Renal cortex interstitium (tissue), 11 donors: Measurements from ENCODE around the gene ACAT2. TPM values are rescaled to one million over a fixed set of nuclear protein-coding genes. Genes with fewer than 3 reads are reported as not detected.

Source experiments
- DNase-seq, 11 donors: peaks; one replicate each; pipeline ENCODE4 v3.0.0-alpha.2; 2013; ENCODE audit warnings: low read depth in 9 of 11, low spot score in 4 of 11; ENCODE audit errors: extremely low read depth in 1 of 11
- polyA plus RNA-seq, 3 donors: library from polyadenylated mRNA; unstranded; fragments of 120-200 nt; gene quantifications; one replicate each; pipeline ENCODE4 v1.2.1, GENCODE V29; 2013; ENCODE audit not compliant: insufficient read length in 3 of 3

Gene ACAT2
- polyA plus RNA-seq, 3 donors, result 43.6 to 58.3 (median 51.0) TPM

- no peak for DNase-seq
Measured at GRCh38 chr6:159758031-159759001, 3.5 kb upstream of the ACAT2 start.

DNA sequence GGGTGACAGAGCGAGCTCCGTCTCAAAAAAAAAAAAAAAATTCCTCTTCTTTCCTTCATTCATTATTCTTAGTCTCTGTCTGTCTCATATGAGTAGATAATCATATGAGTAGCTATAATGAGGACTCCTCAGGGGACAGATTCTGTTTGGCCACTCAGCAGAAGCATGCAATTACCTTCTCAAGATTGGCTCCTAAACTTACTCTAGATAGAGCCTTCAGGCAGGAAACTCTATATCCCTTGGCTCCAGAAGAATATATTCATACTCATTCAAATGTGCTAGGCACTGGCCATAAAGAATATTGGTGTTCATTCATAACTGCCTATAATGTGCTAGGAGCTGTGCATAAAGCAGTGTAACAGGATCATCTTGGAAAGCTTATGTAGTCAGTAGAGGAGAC lies 2.2 kb upstream of the ACAT2 start:
- no peak for DNase-seq

- DNase-seq, result peak in 1 of 11 donors; percentile 2
Measured at GRCh38 chr6:159760602-159761057, 1.2 kb upstream of the ACAT2 start.

DNA sequence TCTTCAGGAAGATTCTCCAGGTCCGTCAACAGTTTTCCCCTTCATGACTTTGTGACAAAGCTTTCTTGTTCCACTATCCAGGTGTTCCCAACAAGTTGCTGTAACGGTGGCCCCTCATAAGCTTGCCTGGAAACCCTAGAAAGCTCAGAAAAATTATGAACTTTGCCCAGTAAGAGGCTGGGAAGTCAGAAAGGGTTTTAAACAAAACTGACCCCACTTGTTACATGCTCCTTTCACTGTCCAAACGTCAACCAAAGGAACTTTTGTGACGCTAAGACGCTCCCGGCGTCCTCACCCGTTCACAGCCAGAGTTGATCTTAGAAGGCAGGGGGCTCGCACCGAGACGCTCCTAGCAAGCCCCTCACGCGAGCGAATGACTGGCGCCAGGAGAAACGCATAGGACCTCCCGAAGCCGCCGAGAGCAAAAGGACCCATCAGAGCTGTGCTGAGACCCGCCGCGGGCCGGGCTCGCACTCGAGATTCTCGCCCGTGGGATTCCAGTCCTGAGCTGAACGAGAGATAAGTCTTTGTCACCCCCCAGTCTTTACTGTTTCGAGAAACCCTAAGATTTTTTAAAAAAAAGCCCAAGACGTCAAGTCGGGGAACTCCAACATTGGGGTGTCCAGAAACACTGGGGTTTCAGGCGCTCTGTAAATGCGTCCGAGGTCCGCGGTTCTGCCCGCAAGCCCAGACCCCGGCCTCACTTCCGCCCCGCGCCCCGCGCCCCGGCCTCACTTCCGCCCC lies 544 bp upstream of the ACAT2 start:
- peak in 8 of 11 donors; percentile 5 to 27 (median 12) for DNase-seq

DNA sequence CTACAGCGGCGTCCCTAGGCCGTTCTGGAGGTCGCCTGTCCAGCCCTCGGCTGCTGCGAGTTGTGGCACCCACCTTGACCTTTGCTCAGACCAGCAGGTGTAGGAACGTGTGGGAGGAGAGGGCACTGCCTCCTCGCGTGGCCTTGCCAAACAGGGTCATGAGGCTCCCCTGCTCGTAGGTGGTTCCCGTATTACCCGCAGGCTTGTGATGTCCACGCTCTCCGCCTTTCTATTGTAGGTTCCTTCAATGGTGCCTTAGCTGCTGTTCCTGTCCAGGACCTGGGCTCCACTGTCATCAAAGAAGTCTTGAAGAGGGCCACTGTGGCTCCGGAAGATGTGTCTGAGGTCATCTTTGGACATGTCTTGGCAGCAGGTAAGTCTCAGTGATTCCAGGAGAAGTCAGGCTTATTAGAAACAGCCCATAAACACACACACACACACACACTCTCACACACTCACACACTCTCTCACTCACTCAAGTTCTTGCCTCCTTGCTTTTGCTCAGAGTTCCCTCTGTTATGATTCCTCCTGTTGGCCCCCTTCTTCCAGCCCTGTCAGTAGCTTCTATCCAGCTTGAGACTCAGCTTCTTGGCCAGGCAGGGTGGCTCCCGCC lies 942 bp downstream of the ACAT2 start:
- DNase-seq, result no peak

GRCh38 chr6:159766906-159767305 lies 5.1 kb downstream of the ACAT2 start:
- DNase-seq, result no peak

GRCh38 chr6:159769470-159769869 lies 7.6 kb downstream of the ACAT2 start:
- no peak for DNase-seq

GRCh38 chr6:159772196-159772595 lies 10.4 kb downstream of the ACAT2 start:
- no peak for DNase-seq

- no peak for DNase-seq
Measured at GRCh38 chr6:159777240-159777904, 15.5 kb downstream of the ACAT2 start.

DNA sequence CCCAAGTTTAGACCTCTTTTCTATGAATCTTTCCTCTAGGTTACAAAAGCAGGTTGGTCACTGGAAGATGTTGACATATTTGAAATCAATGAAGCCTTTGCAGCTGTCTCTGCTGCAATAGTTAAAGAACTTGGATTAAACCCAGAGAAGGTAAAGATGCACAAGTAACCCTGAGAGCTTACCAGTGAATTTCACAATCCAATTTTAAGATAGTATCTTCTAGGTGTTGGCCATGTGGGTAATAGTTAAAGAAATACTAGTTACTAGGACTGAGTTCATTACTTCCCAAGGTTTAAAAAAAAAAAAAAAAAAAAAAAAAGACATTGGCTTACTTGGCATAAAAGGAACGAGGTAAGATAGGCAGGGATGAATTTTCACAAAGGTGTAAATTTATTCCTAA lies 16.3 kb downstream of the ACAT2 start:
- DNase-seq, result no peak

- DNase-seq, result no peak
Measured at GRCh38 chr6:159778542-159779103, 16.8 kb downstream of the ACAT2 start.

DNA sequence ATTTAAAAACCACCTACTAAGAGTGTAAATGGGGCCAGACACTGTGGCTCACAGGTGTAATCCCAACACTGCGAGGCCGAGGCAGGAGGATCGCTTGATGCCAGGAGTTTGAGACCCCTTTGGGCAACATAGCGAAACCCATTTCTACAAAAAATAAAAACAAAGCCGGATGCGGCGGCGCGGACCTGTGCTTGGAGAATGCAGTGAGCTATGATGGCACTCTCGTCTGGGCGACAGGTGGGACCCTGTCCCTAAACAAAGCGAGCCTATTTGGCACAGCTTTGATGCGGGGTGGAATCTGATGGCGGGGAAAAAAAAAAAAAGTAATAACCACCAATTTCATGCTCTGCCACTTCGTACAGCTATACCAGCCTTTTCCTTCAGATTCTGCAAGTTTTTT lies 26.4 kb downstream of the ACAT2 start:
- no peak for DNase-seq

- DNase-seq, result peak in 8 of 11 donors; percentile 5 to 38 (median 14)
Measured at GRCh38 chr6:159788753-159789376, 27.0 kb downstream of the ACAT2 start.

- peak; percentile 99 to 100 (median 99) for DNase-seq
Measured at GRCh38 chr6:159789377-159790148, 27.7 kb downstream of the ACAT2 start, which contains the start of gene TCP1. Gene TCP1 (minus strand): TSS chr6:159789602. CDS start chr6:159789468, 134 bp downstream.

DNA sequence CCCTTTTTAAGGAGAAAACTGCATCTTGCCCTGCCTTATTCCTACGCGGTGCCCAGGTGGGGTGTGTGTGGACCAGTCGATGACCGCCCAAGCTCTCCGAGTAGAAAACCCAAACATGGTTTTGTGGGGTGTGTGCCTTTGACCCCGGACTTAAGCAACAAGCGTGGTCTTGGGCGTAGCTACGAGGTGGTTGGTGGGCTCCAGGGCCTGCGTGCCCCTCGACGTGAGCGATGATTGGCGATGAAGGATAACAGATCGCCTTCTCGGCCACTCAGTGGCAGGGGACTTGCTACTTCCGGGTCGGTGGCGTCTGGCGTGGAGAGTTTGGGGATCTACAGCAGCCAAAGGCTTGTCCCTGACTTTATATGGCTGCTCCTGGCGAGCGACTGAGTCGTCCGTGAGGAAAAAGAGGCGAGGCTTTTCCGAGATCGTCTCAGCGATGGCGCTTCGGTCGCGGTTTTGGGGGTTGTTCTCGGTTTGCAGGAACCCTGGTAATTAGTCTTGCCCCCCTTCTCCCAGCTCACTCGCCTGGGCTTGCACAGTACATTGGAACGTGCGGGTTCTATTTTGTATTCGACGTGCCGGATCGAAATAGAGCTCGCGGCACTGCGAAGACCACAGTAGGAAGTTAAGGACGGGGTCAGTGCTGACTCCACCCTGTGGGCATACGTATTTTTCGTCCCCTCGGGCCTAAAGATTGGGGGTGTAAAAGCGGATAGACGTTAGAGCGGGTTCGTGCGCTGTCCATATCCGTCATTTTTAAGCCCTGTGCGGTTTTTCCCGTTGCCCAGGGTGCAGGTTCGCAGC lies 28.5 kb downstream of the ACAT2 start, which contains the start of gene MRPL18:
Gene MRPL18, plus strand, starts transcription at position 319 of the 807 bp plus-strand sequence. Its CDS starts 121 bp downstream, at position 440.
- DNase-seq, result peak; percentile 81 to 97 (median 91)

DNA sequence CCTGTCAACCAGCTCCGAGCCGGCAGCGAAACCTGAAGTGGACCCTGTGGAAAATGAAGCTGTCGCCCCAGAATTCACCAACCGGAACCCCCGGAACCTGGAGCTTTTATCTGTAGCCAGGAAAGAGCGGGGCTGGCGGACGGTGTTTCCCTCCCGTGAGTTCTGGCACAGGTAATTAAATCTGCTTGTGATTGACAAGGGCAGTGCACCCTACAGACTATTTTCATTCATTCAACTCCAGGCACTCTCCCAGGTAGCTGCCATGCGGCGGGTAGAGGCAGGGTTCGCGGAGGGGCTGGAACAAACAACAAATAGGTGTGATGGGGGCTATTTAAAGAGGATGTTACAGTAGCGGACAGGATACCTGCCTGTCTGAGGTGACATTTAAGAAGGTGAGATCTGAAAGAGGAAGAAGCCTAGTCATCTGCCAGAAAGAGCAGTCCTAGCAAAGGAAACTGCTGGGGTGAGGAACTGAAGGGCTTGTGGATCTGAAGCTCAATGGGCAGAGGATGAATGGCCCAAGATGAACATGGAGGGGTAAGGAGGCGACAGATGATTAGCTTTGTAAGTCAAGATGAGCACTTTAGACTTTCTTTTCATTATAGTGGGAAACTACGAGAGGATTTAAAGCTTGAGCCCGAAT lies 29.2 kb downstream of the ACAT2 start:
- DNase-seq, result no peak
